Measurements from ENCODE around the gene MAGOHB.
A peak's percentile ranks its signal among the peaks of the same experiment; 100 is the strongest.

GRCh38 chr12:10613349-10614055 lies at the start of gene MAGOHB:
- TF ChIP-seq TAF1 (IDR thresholded peaks at IDR 0.05; ENCODE audit: low read depth, low read length), result peak; percentile 91
- TF ChIP-seq POLR2AphosphoS5 (IDR thresholded peaks at IDR 0.05; ENCODE audit: low read depth, low read length), result peak; percentile 91
